ENCODE results near the gene ADGRG6.

DNA sequence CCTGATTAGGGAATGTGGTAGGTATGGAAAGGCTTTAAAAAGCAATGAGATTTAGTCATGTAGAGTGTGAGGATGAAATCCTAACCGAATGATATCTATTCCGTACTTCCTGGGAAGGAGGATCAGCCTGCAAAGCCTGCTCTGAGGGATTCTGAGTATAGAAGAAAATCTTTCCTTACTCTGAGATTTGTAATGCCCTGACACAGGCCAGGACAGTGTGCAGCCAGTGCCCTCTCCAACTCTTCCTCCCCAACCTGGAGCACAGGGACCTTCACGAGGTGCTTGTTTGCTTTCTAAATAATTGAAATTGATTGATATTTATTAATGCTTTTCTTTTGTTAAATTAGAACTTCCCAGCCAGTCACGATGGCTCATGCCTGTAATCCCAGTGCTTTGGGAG is 131.6 kb downstream of the ADGRG6 start:
- TF ChIP-seq, protein P1, sequence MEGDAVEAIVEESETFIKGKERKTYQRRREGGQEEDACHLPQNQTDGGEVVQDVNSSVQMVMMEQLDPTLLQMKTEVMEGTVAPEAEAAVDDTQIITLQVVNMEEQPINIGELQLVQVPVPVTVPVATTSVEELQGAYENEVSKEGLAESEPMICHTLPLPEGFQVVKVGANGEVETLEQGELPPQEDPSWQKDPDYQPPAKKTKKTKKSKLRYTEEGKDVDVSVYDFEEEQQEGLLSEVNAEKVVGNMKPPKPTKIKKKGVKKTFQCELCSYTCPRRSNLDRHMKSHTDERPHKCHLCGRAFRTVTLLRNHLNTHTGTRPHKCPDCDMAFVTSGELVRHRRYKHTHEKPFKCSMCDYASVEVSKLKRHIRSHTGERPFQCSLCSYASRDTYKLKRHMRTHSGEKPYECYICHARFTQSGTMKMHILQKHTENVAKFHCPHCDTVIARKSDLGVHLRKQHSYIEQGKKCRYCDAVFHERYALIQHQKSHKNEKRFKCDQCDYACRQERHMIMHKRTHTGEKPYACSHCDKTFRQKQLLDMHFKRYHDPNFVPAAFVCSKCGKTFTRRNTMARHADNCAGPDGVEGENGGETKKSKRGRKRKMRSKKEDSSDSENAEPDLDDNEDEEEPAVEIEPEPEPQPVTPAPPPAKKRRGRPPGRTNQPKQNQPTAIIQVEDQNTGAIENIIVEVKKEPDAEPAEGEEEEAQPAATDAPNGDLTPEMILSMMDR (IDR thresholded peaks at IDR 0.05 in 4 of 5, conservative IDR thresholded peaks at IDR 0.05 in 1 of 5), result no peak
- TF ChIP-seq POLR2A (IDR thresholded peaks at IDR 0.05), result no peak
